Transverse colon (tissue), 4 donors: ENCODE measurements around the gene GP1BA. TPM values are rescaled to one million over a fixed set of nuclear protein-coding genes. Genes with fewer than 3 reads are reported as not detected.
"Not testable (repeated sequence)": the region's sequence is repeated elsewhere in the genome, so short reads cannot be mapped to it uniquely, and the experiment has no call there.

Experiments used
- DNase-seq: peaks from one replicate; pipeline ENCODE4 v3.0.0-alpha.2; 2019
- H3K27ac ChIP-seq, 4 donors: fragments of 200-600 bp; sonication (generic); 2 replicates each; pipeline ENCODE4 v1.5.1; 2016 to 2018; ENCODE audit warnings: inconsistent platforms in 4 of 4
- H3K27me3 ChIP-seq: fragments of 200-600 bp; sonication (generic); 2 replicates; pipeline ENCODE4 v1.5.1; 2017; ENCODE audit warnings: inconsistent platforms
- H3K36me3 ChIP-seq, 4 donors: fragments of 200-600 bp; sonication (generic); 2 replicates each; pipeline ENCODE4 v1.5.1; 2017 to 2019; ENCODE audit warnings: inconsistent platforms in 4 of 4
- H3K4me1 ChIP-seq, 4 donors: fragments of 200-600 bp; sonication (generic); 2 replicates each; pipeline ENCODE4 v1.5.1; 2017 to 2020; ENCODE audit warnings: inconsistent platforms in 4 of 4
- H3K4me3 ChIP-seq, 4 donors: fragments of 200-600 bp; sonication (generic); 1 replicate in 1 of 4; 2 replicates in 3 of 4; pipeline versions ENCODE4 v1.5.1 to v1.6.1; 2017 to 2019; ENCODE audit warnings: inconsistent platforms in 4 of 4
- H3K9me3 ChIP-seq, 2 donors: fragments of 200-600 bp; sonication (generic); 2 replicates each; pipeline ENCODE4 v1.5.1; 2017 to 2019; ENCODE audit warnings: inconsistent platforms in 2 of 2
- CTCF ChIP-seq, 5 experiments: fragments of 200-600 bp in 3 of 5; fragments of 450-650 bp in 2 of 5; sonication (generic) in 3 of 5; IDR thresholded peaks; 1 replicate in 2 of 5; 2 replicates in 3 of 5; pipeline ENCODE4 v1.5.1; 2016 to 2017; ENCODE audit warnings: antibody characterized with exemption in 5 of 5, inconsistent platforms in 3 of 5, mild to moderate bottlenecking in 2 of 5, moderate library complexity in 1 of 5
- EP300 ChIP-seq: sonication (generic); formaldehyde crosslinking; IDR thresholded peaks from one replicate; pipeline ENCODE4 v1.6.1; 2017; ENCODE audit warnings: antibody characterized with exemption, low read depth
- POLR2A ChIP-seq: fragments of 450-650 bp; IDR thresholded peaks from one replicate; pipeline ENCODE4 v1.6.1; 2016; ENCODE audit warnings: antibody characterized with exemption, mild to moderate bottlenecking, moderate library complexity
- POLR2AphosphoS5 ChIP-seq, 3 donors: sonication (generic); formaldehyde crosslinking; IDR thresholded peaks; one replicate each; pipeline ENCODE4 v1.6.1; 2016; ENCODE audit warnings: antibody characterized with exemption in 3 of 3
- WGBS, 2 donors: methylation state at CpG; one replicate each; pipeline ENCODE4 v1.1.5; 2018; ENCODE audit warnings: low coverage in 1 of 2; 5-methylcytosine and 5-hydroxymethylcytosine counted together
- in situ Hi-C, 4 donors: fragments of 200-750 bp; cut with MboI; loops; one replicate each; pipeline versions ENCODE4 v1.15.0 to v1.15.1; 2017; ENCODE audit warnings: low sequenced_read_pairs in 3 of 4, low pct_ligation_motif_present in 1 of 4, low pct_unique_long_range_greater_than_20kb in 1 of 4
- intact Hi-C: fragments of 100-400 bp; cut with DNase I; formaldehyde crosslinking; loops from one replicate; pipeline ENCODE4 v1.15.1; 2023; ENCODE audit warnings: low total_unique reads
- total RNA-seq, 4 donors: library from RNA; depleted of rRNA; stranded (reverse); fragments of >200 nt; gene quantifications; one replicate each; pipeline ENCODE4 v1.1.0, GENCODE V29; 2016

GP1BA gene
- total RNA-seq, 4 donors from 2014 or later: not detected

- H3K4me1 ChIP-seq: peaks cover 0 to 39% (median 24%) of the 10 kb centered on the region in 4 donors
- in situ Hi-C loops: loop anchor here in 2 of 4 donors (25.0 kb wide), 1 partner anchor 161 kb away; no protein-coding TSS in a partner anchor
- no peak for DNase-seq
Measured at GRCh38 chr17:4901648-4902344, 30.3 kb upstream of the GP1BA start.

GRCh38 chr17:4902540-4902939, 29.5 kb upstream of the GP1BA start:
- peaks cover 15% of the 10 kb centered on the region for H3K27me3 ChIP-seq
- DNase-seq: no peak
- WGBS, 2 donors: 68 to 89% methylated on average over 3 to 8 of the region's 8 CpGs
- peak overlapping the region in 1 of 4 donors; percentile 43 for H3K27ac ChIP-seq
- in situ Hi-C loops: loop anchor here in 2 of 4 donors (25.0 kb wide), 1 partner anchor 160 kb away; no protein-coding TSS in a partner anchor
- TF ChIP-seq POLR2A (no peak), CTCF (IDR thresholded peaks at IDR 0.05) (no peak), EP300 (no peak), POLR2AphosphoS5 (IDR thresholded peaks at IDR 0.05) (no peak)
- no peaks in the 10 kb centered on the region for H3K36me3 ChIP-seq
- H3K9me3 ChIP-seq: no peaks in the 10 kb centered on the region
- H3K4me3 ChIP-seq: no peak overlapping the region
- intact Hi-C loops: no loop called here
- peaks cover 0 to 39% (median 24%) of the 10 kb centered on the region in 4 donors for H3K4me1 ChIP-seq

More at GRCh38 chr17:4901648-4902344, 30.3 kb upstream of the GP1BA start:
- peaks cover 0 to 2% (median 0%) of the 10 kb centered on the region in 4 donors for H3K36me3 ChIP-seq
- H3K4me3 ChIP-seq: no peak overlapping the region
- intact Hi-C loops: no loop called here
- H3K27ac ChIP-seq: no peak overlapping the region
- H3K9me3 ChIP-seq: no peaks in the 10 kb centered on the region
- 74% methylated on average over 48 of the region's 48 CpGs; no CpG with 5 or more reads in 1 of the 2 donors for WGBS, 2 donors
- H3K27me3 ChIP-seq: peaks cover 15% of the 10 kb centered on the region
- TF ChIP-seq POLR2A (no peak), POLR2AphosphoS5 (IDR thresholded peaks at IDR 0.05) (no peak), CTCF (IDR thresholded peaks at IDR 0.05) (no peak), EP300 (no peak)

DNA sequence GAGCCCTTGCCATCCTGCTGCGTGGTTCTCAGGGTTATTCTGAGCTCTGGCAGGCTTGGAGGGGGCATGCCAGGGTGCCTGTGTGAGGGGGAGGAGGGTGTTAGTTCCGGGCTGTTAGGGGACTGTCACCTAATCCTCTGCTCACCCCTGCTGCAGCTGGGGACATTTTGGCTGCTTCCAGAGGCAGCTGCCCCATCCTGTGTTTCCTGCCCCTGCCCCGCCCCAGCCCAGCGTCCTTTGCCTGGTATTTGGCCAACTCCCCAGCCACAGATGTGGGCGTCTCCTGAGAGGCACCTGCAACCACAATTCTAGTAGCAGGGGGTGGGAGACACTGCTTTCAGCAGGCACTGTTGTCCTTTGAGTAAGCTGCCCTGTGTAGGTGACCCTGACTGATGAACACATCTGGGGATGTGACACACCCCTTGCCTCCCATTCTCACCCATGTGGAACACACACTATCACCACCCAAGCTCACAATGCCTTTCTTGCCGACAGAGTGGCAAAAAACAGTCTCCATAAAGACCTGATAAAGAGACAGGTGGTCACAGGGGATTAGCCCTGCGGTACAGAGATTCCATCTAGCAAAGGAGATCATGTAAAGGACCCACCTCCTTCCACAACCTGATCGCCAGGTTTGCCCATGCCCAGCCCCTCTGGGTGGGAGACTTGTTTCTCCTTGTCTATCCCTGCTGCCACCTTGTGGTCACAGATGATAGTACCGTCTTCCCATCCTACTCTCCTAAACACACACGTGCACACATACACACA, 28.8 kb upstream of the GP1BA start, which contains the start of gene CHRNE:
Gene CHRNE (minus strand): TSS at position 48 of the 768 bp plus-strand sequence. CDS start 35 bp downstream, at position 13.
- intact Hi-C loops (no loop called here), in situ Hi-C loops (loop anchor here in 2 of 4 donors (25.0 kb wide), 1 partner anchor 159 kb away; no protein-coding TSS in a partner anchor)
- no peak within 1 kb of the TSS for H3K4me3 ChIP-seq
- H3K27me3 ChIP-seq: peaks cover 15% of the 10 kb centered on the region
- H3K27ac ChIP-seq: peak within 1 kb of the TSS in 2 of 4 donors; percentile 43 to 50
- peak; percentile 90 for DNase-seq
- 8 to 9% methylated on average over 4 to 10 of the region's 10 CpGs for WGBS, 2 donors
- TF ChIP-seq CTCF (IDR thresholded peaks at IDR 0.05) (peak; percentile 77 to 88 (median 82)), POLR2A (no peak)
- no peaks in the 10 kb centered on the region for H3K9me3 ChIP-seq
- peaks cover 0 to 39% (median 24%) of the 10 kb centered on the region in 4 donors for H3K4me1 ChIP-seq
- no peaks in the 10 kb centered on the region for H3K36me3 ChIP-seq

DNA sequence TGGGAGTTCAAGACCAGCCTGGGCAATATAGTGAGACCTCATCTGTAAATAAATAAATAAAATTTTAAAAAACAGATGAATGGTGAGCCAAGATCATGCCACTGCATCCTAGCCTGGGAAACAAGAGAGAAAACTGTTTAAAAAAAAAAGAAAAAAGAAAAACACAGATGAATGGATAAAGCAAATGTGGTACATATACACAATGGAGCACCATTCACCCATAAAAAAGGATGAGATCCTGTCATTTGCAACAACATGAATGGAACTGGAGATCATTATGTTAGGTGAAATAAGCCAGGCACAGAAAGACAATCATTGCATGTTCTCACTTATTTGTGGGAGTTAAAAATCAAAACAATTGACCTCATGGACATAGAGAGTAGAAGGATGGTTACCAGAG, 25.4 kb upstream of the GP1BA start:
- H3K4me1 ChIP-seq: peaks cover 3 to 19% (median 9%) of the 10 kb centered on the region in 4 donors
- not testable (repeated sequence) for H3K36me3 ChIP-seq, H3K27ac ChIP-seq, H3K9me3 ChIP-seq, DNase-seq, H3K27me3 ChIP-seq, H3K4me3 ChIP-seq
- in situ Hi-C loops: loop anchor here in 2 of 4 donors (25.0 kb wide), 1 partner anchor 156 kb away; no protein-coding TSS in a partner anchor
- intact Hi-C loops: loop anchor here (5.0 kb wide), 1 partner anchor 156 kb away; no protein-coding TSS in a partner anchor
